ENCODE results near the gene GBF1. TPM values are rescaled to one million over a fixed set of nuclear protein-coding genes. Genes with fewer than 3 reads are reported as not detected.

GBF1 gene
- total RNA-seq, 1 experiment from 2014 or later = 23.7 TPM

DNA sequence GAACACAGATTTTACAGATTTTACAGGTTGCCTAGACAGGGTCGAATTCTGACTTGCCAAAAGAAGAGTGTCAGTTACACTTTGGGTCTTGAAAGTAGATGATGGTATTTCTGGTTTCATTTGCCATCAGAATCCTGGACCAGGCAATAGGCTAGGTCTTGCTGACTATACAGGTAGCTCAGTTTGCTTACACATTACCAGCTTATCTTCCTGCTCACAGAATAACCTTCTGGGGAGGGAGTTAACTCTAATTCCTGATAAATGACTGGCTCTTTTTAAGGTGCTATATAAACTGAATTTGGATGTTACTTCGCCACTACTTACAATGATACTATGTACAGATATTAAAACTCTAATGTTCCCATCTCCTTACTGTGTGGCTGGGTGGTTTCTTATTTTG, 39.8 kb downstream of the GBF1 start:
- no peak overlapping the region for H2BK120ac ChIP-seq (ENCODE audit: low read depth, low read length, poor library complexity, severe bottlenecking)
- no peak overlapping the region for H2BK15ac ChIP-seq (ENCODE audit: low read depth, low read length)
- H3K9ac ChIP-seq (ENCODE audit: extremely low read depth, insufficient read length, low read length) = no peak overlapping the region
- no peaks in the 10 kb centered on the region for H3K4me1 Mint-ChIP-seq
- H4K91ac ChIP-seq (ENCODE audit: insufficient read length, low read depth, low read length) = no peak overlapping the region
- no peak overlapping the region for H3K23ac ChIP-seq (ENCODE audit: insufficient read length, low read depth, low read length)
- no peak overlapping the region for H3T11ph ChIP-seq (ENCODE audit: low read length)
- TF ChIP-seq, protein P1, sequence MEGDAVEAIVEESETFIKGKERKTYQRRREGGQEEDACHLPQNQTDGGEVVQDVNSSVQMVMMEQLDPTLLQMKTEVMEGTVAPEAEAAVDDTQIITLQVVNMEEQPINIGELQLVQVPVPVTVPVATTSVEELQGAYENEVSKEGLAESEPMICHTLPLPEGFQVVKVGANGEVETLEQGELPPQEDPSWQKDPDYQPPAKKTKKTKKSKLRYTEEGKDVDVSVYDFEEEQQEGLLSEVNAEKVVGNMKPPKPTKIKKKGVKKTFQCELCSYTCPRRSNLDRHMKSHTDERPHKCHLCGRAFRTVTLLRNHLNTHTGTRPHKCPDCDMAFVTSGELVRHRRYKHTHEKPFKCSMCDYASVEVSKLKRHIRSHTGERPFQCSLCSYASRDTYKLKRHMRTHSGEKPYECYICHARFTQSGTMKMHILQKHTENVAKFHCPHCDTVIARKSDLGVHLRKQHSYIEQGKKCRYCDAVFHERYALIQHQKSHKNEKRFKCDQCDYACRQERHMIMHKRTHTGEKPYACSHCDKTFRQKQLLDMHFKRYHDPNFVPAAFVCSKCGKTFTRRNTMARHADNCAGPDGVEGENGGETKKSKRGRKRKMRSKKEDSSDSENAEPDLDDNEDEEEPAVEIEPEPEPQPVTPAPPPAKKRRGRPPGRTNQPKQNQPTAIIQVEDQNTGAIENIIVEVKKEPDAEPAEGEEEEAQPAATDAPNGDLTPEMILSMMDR (conservative IDR thresholded peaks at IDR 0.05) = no peak
- H3K27me3 ChIP-seq (ENCODE audit: insufficient read depth, low read length) = no peaks in the 10 kb centered on the region
- H2AK5ac ChIP-seq (ENCODE audit: insufficient read length, low read length) = no peak overlapping the region
- H3K27ac Mint-ChIP-seq = no peak overlapping the region
- DNase-seq = no peak
- no peaks in the 10 kb centered on the region for H3K23me2 ChIP-seq (ENCODE audit: insufficient read length, low read depth, low read length, poor library complexity, severe bottlenecking)
- H4K20me1 ChIP-seq (ENCODE audit: control insufficient read depth, insufficient read depth, insufficient read length) = no peaks in the 10 kb centered on the region
- no peak overlapping the region for H4K5ac ChIP-seq (ENCODE audit: insufficient read length, low read depth, low read length)
- H3K79me2 ChIP-seq (ENCODE audit: insufficient read depth, low read length) = no peaks in the 10 kb centered on the region
- no peaks in the 10 kb centered on the region for H3K4me1 ChIP-seq (ENCODE audit: insufficient read depth, low read length)
- H3K36me3 Mint-ChIP-seq (ENCODE audit: insufficient read depth in 1 of 3, low read depth in 3 of 3) = no peaks in the 10 kb centered on the region
- H3K9me3 Mint-ChIP-seq = no peaks in the 10 kb centered on the region
- no peak overlapping the region for H3K4ac ChIP-seq (ENCODE audit: low read depth, low read length)
- no peak overlapping the region for H4K8ac ChIP-seq (replicated peaks; ENCODE audit: insufficient read length, low read depth, low read length)
- no peak overlapping the region for H3K4me2 ChIP-seq (ENCODE audit: insufficient read depth, insufficient read length, low read length)
- no peak overlapping the region for H2BK5ac ChIP-seq (ENCODE audit: insufficient read length, low read length)
- WGBS (ENCODE audit: extremely low coverage, insufficient read length, low lambda C conversion rate) = no CpG with 5 or more reads among the region's 2 CpGs
- H3K79me1 ChIP-seq (ENCODE audit: insufficient read depth, low read depth, low read length, poor library complexity, severe bottlenecking) = no peaks in the 10 kb centered on the region
- H3K27me3 Mint-ChIP-seq (ENCODE audit: low read depth) = no peaks in the 10 kb centered on the region
- H2BK20ac ChIP-seq (ENCODE audit: low read depth, low read length, poor library complexity, severe bottlenecking) = no peak overlapping the region
- H3K9me3 ChIP-seq (ENCODE audit: control insufficient read depth, low read depth, low read length) = no peaks in the 10 kb centered on the region
- no peak overlapping the region for H3K4me3 Mint-ChIP-seq
- H3K56ac ChIP-seq (ENCODE audit: insufficient read length, low read depth, low read length) = no peak overlapping the region
- no peak overlapping the region for H3K18ac ChIP-seq (ENCODE audit: insufficient read length, low read depth, low read length)
- H3K14ac ChIP-seq (ENCODE audit: insufficient read depth, low read length) = no peak overlapping the region
- no peak overlapping the region for H2BK12ac ChIP-seq (ENCODE audit: insufficient read length, low read depth, low read length)
- H2AFZ ChIP-seq (ENCODE audit: low read length) = no peak overlapping the region
- H3K27ac ChIP-seq (ENCODE audit: insufficient read length, low read depth, low read length) = no peak overlapping the region
